GM23338 (cell line): ENCODE measurements around the gene CTNNA2.

Source experiments
- CTCF ChIP-seq, 2 experiments: fragments of 200-600 bp in 1 of 2; sonication (generic) in 1 of 2; conservative IDR thresholded peaks; 2 replicates each; pipeline versions ENCODE4 v1.5.1 to v1.6.1; 2016 to 2017; ENCODE audit warnings: antibody characterized with exemption in 2 of 2, low read depth in 2 of 2, mild to moderate bottlenecking in 2 of 2, moderate library complexity in 1 of 2
- EZH2 ChIP-seq: fragments of 200-600 bp; sonication (generic); IDR thresholded peaks from one replicate; pipeline ENCODE4 v1.8.0; 2017; ENCODE audit warnings: antibody characterized with exemption, mild to moderate bottlenecking, low read depth; ENCODE audit not compliant: unreplicated experiment

GRCh38 chr2:79960035-79960434 lies 447.2 kb downstream of the CTNNA2 start:
- no peak for TF ChIP-seq CTCF (conservative IDR thresholded peaks at IDR 0.05; ENCODE audit: low read depth in 2 of 2)
- TF ChIP-seq EZH2 = no peak
